Hepatocyte (in vitro differentiated cells): ENCODE measurements around the gene PLEKHA7.

ENCODE experiments used
- EZH2phosphoT487 ChIP-seq: fragments of 200-600 bp; sonication (generic); IDR thresholded peaks from one replicate; pipeline ENCODE4 v1.6.1; 2018; ENCODE audit warnings: antibody characterized with exemption, mild to moderate bottlenecking, low read depth, moderate library complexity; ENCODE audit not compliant: unreplicated experiment, severe bottlenecking
- TF ChIP-seq, protein P1 (sequence below): fragments of 200-600 bp; sonication (generic); IDR thresholded peaks from 2 replicates; pipeline ENCODE4 v1.5.1; 2016; ENCODE audit warnings: antibody characterized with exemption, mild to moderate bottlenecking; ENCODE audit not compliant: poor library complexity

DNA sequence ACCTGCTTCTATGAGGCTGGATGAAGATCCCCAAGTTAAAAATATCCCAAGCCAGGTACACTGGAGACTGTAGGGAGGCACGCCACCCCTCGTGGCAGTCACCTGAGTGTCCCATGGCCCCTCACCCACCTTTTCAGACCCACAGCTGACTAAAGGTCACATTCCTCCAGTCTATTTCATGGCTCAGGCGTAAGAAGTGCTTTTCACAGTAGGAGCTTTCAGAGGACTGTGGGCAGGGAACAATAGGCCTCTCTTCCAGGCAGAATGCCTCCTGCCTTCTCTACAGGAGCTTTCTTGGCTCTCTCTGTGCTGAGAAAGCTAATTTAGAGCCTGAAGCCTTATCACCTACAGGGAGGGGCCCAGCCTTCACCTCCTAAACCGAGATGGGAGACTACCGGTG lies 201.9 kb downstream of the PLEKHA7 start:
- TF ChIP-seq, protein P1, sequence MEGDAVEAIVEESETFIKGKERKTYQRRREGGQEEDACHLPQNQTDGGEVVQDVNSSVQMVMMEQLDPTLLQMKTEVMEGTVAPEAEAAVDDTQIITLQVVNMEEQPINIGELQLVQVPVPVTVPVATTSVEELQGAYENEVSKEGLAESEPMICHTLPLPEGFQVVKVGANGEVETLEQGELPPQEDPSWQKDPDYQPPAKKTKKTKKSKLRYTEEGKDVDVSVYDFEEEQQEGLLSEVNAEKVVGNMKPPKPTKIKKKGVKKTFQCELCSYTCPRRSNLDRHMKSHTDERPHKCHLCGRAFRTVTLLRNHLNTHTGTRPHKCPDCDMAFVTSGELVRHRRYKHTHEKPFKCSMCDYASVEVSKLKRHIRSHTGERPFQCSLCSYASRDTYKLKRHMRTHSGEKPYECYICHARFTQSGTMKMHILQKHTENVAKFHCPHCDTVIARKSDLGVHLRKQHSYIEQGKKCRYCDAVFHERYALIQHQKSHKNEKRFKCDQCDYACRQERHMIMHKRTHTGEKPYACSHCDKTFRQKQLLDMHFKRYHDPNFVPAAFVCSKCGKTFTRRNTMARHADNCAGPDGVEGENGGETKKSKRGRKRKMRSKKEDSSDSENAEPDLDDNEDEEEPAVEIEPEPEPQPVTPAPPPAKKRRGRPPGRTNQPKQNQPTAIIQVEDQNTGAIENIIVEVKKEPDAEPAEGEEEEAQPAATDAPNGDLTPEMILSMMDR: no peak
- TF ChIP-seq EZH2phosphoT487: no peak
